Effector CD4-positive, alpha-beta T cell (primary cell): ENCODE data around the gene ZBTB34.
"Not testable (repeated sequence)": the region's sequence is repeated elsewhere in the genome, so short reads cannot be mapped to it uniquely, and the experiment has no call there.

ENCODE experiments used
- DNase-seq: peaks from one replicate; pipeline ENCODE4 v3.0.0-alpha.2; 2020
- total RNA-seq: gene quantifications from one replicate; lab custom pipeline; 2026; lab: John Stamatoyannopoulos, UW

The ZBTB34 gene
- 14.6 reads per million, percentile 40 among the genes with 10 or more reads in this experiment for total RNA-seq

- peak; percentile 67 for DNase-seq
Measured at GRCh38 chr9:126860077-126860756, at the start of gene ZBTB34. Gene ZBTB34, plus strand, starts transcription at chr9:126860639. Its CDS starts 18,761 bp downstream, at chr9:126879400.

- no peak for DNase-seq
Measured at GRCh38 chr9:126813072-126813471, 47.4 kb upstream of the ZBTB34 start.

- no peak for DNase-seq
Measured at GRCh38 chr9:126814091-126814490, 46.3 kb upstream of the ZBTB34 start.

GRCh38 chr9:126817615-126818014 lies 42.8 kb upstream of the ZBTB34 start:
- not testable (repeated sequence) for DNase-seq

- DNase-seq = no peak
Measured at GRCh38 chr9:126818482-126818881, 42.0 kb upstream of the ZBTB34 start.

GRCh38 chr9:126819482-126819881 lies 41.0 kb upstream of the ZBTB34 start:
- DNase-seq = no peak

GRCh38 chr9:126822278-126822677 lies 38.2 kb upstream of the ZBTB34 start:
- no peak for DNase-seq

- DNase-seq = no peak
Measured at GRCh38 chr9:126822873-126823272, 37.6 kb upstream of the ZBTB34 start.

- DNase-seq = not testable (repeated sequence)
Measured at GRCh38 chr9:126824052-126824451, 36.4 kb upstream of the ZBTB34 start.

- DNase-seq = no peak
Measured at GRCh38 chr9:126827227-126827626, 33.2 kb upstream of the ZBTB34 start.

- no peak for DNase-seq
Measured at GRCh38 chr9:126829035-126829434, 31.4 kb upstream of the ZBTB34 start.

GRCh38 chr9:126830827-126831226 lies 29.6 kb upstream of the ZBTB34 start:
- DNase-seq = no peak

GRCh38 chr9:126832440-126832839 lies 28.0 kb upstream of the ZBTB34 start:
- DNase-seq = no peak

GRCh38 chr9:126833020-126833419 lies 27.4 kb upstream of the ZBTB34 start:
- DNase-seq = no peak

- DNase-seq = no peak
Measured at GRCh38 chr9:126833710-126834345, 26.6 kb upstream of the ZBTB34 start.

GRCh38 chr9:126834672-126835071 lies 25.8 kb upstream of the ZBTB34 start:
- DNase-seq = no peak

- no peak for DNase-seq
Measured at GRCh38 chr9:126836216-126836615, 24.2 kb upstream of the ZBTB34 start.

GRCh38 chr9:126838055-126838811 lies 22.2 kb upstream of the ZBTB34 start:
- no peak for DNase-seq

GRCh38 chr9:126838895-126839294 lies 21.5 kb upstream of the ZBTB34 start:
- no peak for DNase-seq

- no peak for DNase-seq
Measured at GRCh38 chr9:126839301-126839700, 21.1 kb upstream of the ZBTB34 start.

- no peak for DNase-seq
Measured at GRCh38 chr9:126842220-126842842, 18.1 kb upstream of the ZBTB34 start.

- DNase-seq = no peak
Measured at GRCh38 chr9:126842977-126843799, 17.3 kb upstream of the ZBTB34 start.
